Right kidney (tissue), 9 donors: ENCODE data around the gene ZBTB34.
"Not testable (repeated sequence)": the region's sequence is repeated elsewhere in the genome, so short reads cannot be mapped to it uniquely, and the experiment has no call there.

ENCODE experiments used
- DNase-seq: peaks from one replicate; pipeline ENCODE4 v3.0.0-alpha.2; 2016
- long read RNA-seq, 8 donors: transcript quantifications; one replicate each; lab custom pipeline, GENCODE V29; 2026

ZBTB34 gene
- long read RNA-seq, donor 1, full-length matches to known transcripts = 22 of 22 reads
- long read RNA-seq, donor 1, partial matches to known transcripts = 0 of 22 reads
- long read RNA-seq, donor 1, other reads (novel, unspliced or antisense) = 0 of 22 reads
- long read RNA-seq, donor 2, full-length matches to known transcripts = 19 of 19 reads
- long read RNA-seq, donor 2, partial matches to known transcripts = 0 of 19 reads
- long read RNA-seq, donor 2, other reads (novel, unspliced or antisense) = 0 of 19 reads
- long read RNA-seq, donor 3, full-length matches to known transcripts = 18 of 18 reads
- long read RNA-seq, donor 3, partial matches to known transcripts = 0 of 18 reads
- long read RNA-seq, donor 3, other reads (novel, unspliced or antisense) = 0 of 18 reads
- long read RNA-seq, donor 4, full-length matches to known transcripts = 34 of 34 reads
- long read RNA-seq, donor 4, partial matches to known transcripts = 0 of 34 reads
- long read RNA-seq, donor 4, other reads (novel, unspliced or antisense) = 0 of 34 reads
- long read RNA-seq, donor 5, full-length matches to known transcripts = 19 of 24 reads
- long read RNA-seq, donor 5, partial matches to known transcripts = 0 of 24 reads
- long read RNA-seq, donor 5, other reads (novel, unspliced or antisense) = 5 of 24 reads
- long read RNA-seq, donor 6, full-length matches to known transcripts = 28 of 28 reads
- long read RNA-seq, donor 6, partial matches to known transcripts = 0 of 28 reads
- long read RNA-seq, donor 6, other reads (novel, unspliced or antisense) = 0 of 28 reads
- long read RNA-seq, donor 7, full-length matches to known transcripts = 43 of 43 reads
- long read RNA-seq, donor 7, partial matches to known transcripts = 0 of 43 reads
- long read RNA-seq, donor 7, other reads (novel, unspliced or antisense) = 0 of 43 reads
- long read RNA-seq, donor 8, full-length matches to known transcripts = 25 of 25 reads
- long read RNA-seq, donor 8, partial matches to known transcripts = 0 of 25 reads
- long read RNA-seq, donor 8, other reads (novel, unspliced or antisense) = 0 of 25 reads

- peak; percentile 92 for DNase-seq
Observed at GRCh38 chr9:126860077-126860756, at the start of gene ZBTB34. Gene ZBTB34, plus strand, starts transcription at chr9:126860639. Its CDS starts 18,761 bp downstream, at chr9:126879400.

GRCh38 chr9:126813072-126813471 is 47.4 kb upstream of the ZBTB34 start:
- no peak for DNase-seq

GRCh38 chr9:126814091-126814490 is 46.3 kb upstream of the ZBTB34 start:
- no peak for DNase-seq

GRCh38 chr9:126817615-126818014 is 42.8 kb upstream of the ZBTB34 start:
- DNase-seq = not testable (repeated sequence)

GRCh38 chr9:126818482-126818881 is 42.0 kb upstream of the ZBTB34 start:
- no peak for DNase-seq

- DNase-seq = no peak
Observed at GRCh38 chr9:126819482-126819881, 41.0 kb upstream of the ZBTB34 start.

- no peak for DNase-seq
Observed at GRCh38 chr9:126822278-126822677, 38.2 kb upstream of the ZBTB34 start.

GRCh38 chr9:126822873-126823272 is 37.6 kb upstream of the ZBTB34 start:
- DNase-seq = no peak

- not testable (repeated sequence) for DNase-seq
Observed at GRCh38 chr9:126824052-126824451, 36.4 kb upstream of the ZBTB34 start.

- no peak for DNase-seq
Observed at GRCh38 chr9:126827227-126827626, 33.2 kb upstream of the ZBTB34 start.

- no peak for DNase-seq
Observed at GRCh38 chr9:126829035-126829434, 31.4 kb upstream of the ZBTB34 start.

GRCh38 chr9:126830827-126831226 is 29.6 kb upstream of the ZBTB34 start:
- no peak for DNase-seq

GRCh38 chr9:126832440-126832839 is 28.0 kb upstream of the ZBTB34 start:
- DNase-seq = no peak

GRCh38 chr9:126833020-126833419 is 27.4 kb upstream of the ZBTB34 start:
- DNase-seq = no peak

GRCh38 chr9:126833710-126834345 is 26.6 kb upstream of the ZBTB34 start:
- DNase-seq = no peak

- no peak for DNase-seq
Observed at GRCh38 chr9:126834672-126835071, 25.8 kb upstream of the ZBTB34 start.

GRCh38 chr9:126836216-126836615 is 24.2 kb upstream of the ZBTB34 start:
- no peak for DNase-seq

- no peak for DNase-seq
Observed at GRCh38 chr9:126838055-126838811, 22.2 kb upstream of the ZBTB34 start.

GRCh38 chr9:126838895-126839294 is 21.5 kb upstream of the ZBTB34 start:
- DNase-seq = no peak

GRCh38 chr9:126839301-126839700 is 21.1 kb upstream of the ZBTB34 start:
- no peak for DNase-seq

- no peak for DNase-seq
Observed at GRCh38 chr9:126842220-126842842, 18.1 kb upstream of the ZBTB34 start.
